SK-N-SH (cell line): ENCODE results near the gene CLN3. TPM values are rescaled to one million over a fixed set of nuclear protein-coding genes. Genes with fewer than 3 reads are reported as not detected.

Source experiments
- CTCF ChIA-PET: fragments of 300-600, 350-600 bp; formaldehyde crosslinking; extraction: SDS; loops from one replicate; lab custom pipeline; 2021; lab: Yijun Ruan, JAX
- POLR2A ChIA-PET: fragments of 350-600 bp; sonication (Branson Sonifier 250); formaldehyde crosslinking; extraction: SDS; loops from one replicate; lab custom pipeline; 2020; ENCODE audit warnings: antibody characterized with exemption, inconsistent platforms; lab: Yijun Ruan, JAX
- DNase-seq: peaks from one replicate; pipeline ENCODE4 v3.0.0; 2012
- H2AFZ ChIP-seq: fragments of 200-600 bp; sonication (generic); 2 replicates; pipeline ENCODE4 v1.8.1; 2016; ENCODE audit warnings: antibody characterized with exemption, mild to moderate bottlenecking, low read depth
- H3F3A ChIP-seq: fragments of 200-600 bp; sonication (generic); replicated peaks from 2 replicates; pipeline ENCODE3; 2016; ENCODE audit warnings: antibody characterized with exemption, mild to moderate bottlenecking; ENCODE audit not compliant: insufficient read depth
- H3K27ac ChIP-seq, 2 experiments: fragments of 200-500 bp in 1 of 2; fragments of 200-600 bp in 1 of 2; sonication (Bioruptor generic) in 1 of 2; sonication (generic), shearing (Covaris generic) in 1 of 2; 2 replicates each; pipeline versions ENCODE4 v1.5.1 to v1.6.1; 2014 to 2016; ENCODE audit warnings: low read depth in 2 of 2, inconsistent platforms in 1 of 2, low read length in 1 of 2, mild to moderate bottlenecking in 1 of 2, mixed read lengths in 1 of 2
- H3K27me3 ChIP-seq: fragments of 200-600 bp; sonication (generic), shearing (Covaris generic); 2 replicates; pipeline ENCODE4 v1.6.1; 2016; ENCODE audit warnings: mixed run types; ENCODE audit not compliant: insufficient read depth
- H3K36me3 ChIP-seq, 2 experiments: fragments of 200-500 bp in 1 of 2; fragments of 200-600 bp in 1 of 2; sonication (Bioruptor generic) in 1 of 2; sonication (generic) in 1 of 2; replicated peaks in 1 of 2; 2 replicates each; pipeline versions ENCODE3 to v1.5.1; 2014 to 2016; ENCODE audit warnings: low read length in 1 of 2, mild to moderate bottlenecking in 1 of 2; ENCODE audit not compliant: insufficient read depth in 2 of 2, control insufficient read depth in 1 of 2
- H3K4me1 ChIP-seq, 2 experiments: fragments of 200-500 bp in 1 of 2; fragments of 200-600 bp in 1 of 2; sonication (Bioruptor generic) in 1 of 2; sonication (generic), shearing (Covaris generic) in 1 of 2; 2 replicates each; pipeline versions ENCODE4 v1.5.1 to v1.6.1; 2014 to 2016; ENCODE audit warnings: low read depth in 1 of 2, low read length in 1 of 2, mixed run types in 1 of 2; ENCODE audit not compliant: insufficient read depth in 2 of 2, control insufficient read depth in 1 of 2
- H3K4me2 ChIP-seq: fragments of 200-600 bp; sonication (generic), shearing (Covaris generic); 2 replicates; pipeline ENCODE4 v1.6.1; 2017; ENCODE audit warnings: mixed run types
- H3K4me3 ChIP-seq, 2 experiments: fragments of 200-500 bp in 1 of 2; fragments of 200-600 bp in 1 of 2; sonication (Bioruptor generic) in 1 of 2; sonication (generic), shearing (Covaris generic) in 1 of 2; 2 replicates each; pipeline versions ENCODE4 v1.5.1 to v1.8.1; 2014 to 2016; ENCODE audit warnings: low read depth in 2 of 2, inconsistent platforms in 1 of 2, low read length in 1 of 2, mild to moderate bottlenecking in 1 of 2, mixed read lengths in 1 of 2, moderate library complexity in 1 of 2
- H3K79me2 ChIP-seq: fragments of 200-600 bp; sonication (generic); 2 replicates; pipeline ENCODE4 v1.8.1; 2017; ENCODE audit warnings: mild to moderate bottlenecking; ENCODE audit not compliant: insufficient read depth
- H3K9ac ChIP-seq: fragments of 200-600 bp; sonication (generic); 2 replicates; pipeline ENCODE4 v1.6.1; 2017; ENCODE audit warnings: mixed run types
- H3K9me2 ChIP-seq: fragments of 200-600 bp; sonication (generic); 2 replicates; pipeline ENCODE4 v1.6.1; 2017; ENCODE audit warnings: mixed run types
- H3K9me3 ChIP-seq: fragments of 200-600 bp; sonication (generic); 2 replicates; pipeline ENCODE4 v1.6.1; 2017; ENCODE audit warnings: mixed run types, mild to moderate bottlenecking, moderate library complexity
- H4K20me1 ChIP-seq: fragments of 200-600 bp; sonication (generic); 2 replicates; pipeline ENCODE4 v1.6.1; 2017; ENCODE audit warnings: mild to moderate bottlenecking, mixed run types; ENCODE audit not compliant: insufficient read depth
- ELF1 ChIP-seq: IDR thresholded peaks from 2 replicates; pipeline ENCODE4 v1.4.0; 2012
- EP300 ChIP-seq, 2 experiments: IDR thresholded peaks; 2 replicates each; pipeline versions ENCODE4 v1.4.0 to v1.6.1; 2012; ENCODE audit warnings: borderline replicate concordance in 1 of 2, low read depth in 1 of 2, low read length in 1 of 2
- EZH2phosphoT487 ChIP-seq: fragments of 200-600 bp; sonication (generic); IDR thresholded peaks from 2 replicates; pipeline ENCODE4 v1.6.1; 2017; ENCODE audit warnings: low read depth, mixed run types, mild to moderate bottlenecking, antibody characterized with exemption, moderate library complexity, borderline replicate concordance
- GABPA ChIP-seq: IDR thresholded peaks from 2 replicates; pipeline ENCODE4 v1.4.0; 2012; ENCODE audit warnings: low read depth, mild to moderate bottlenecking
- GATA2 ChIP-seq: sonication (generic); formaldehyde crosslinking; IDR thresholded peaks from 2 replicates; pipeline ENCODE4 v1.5.0; 2020; ENCODE audit warnings: mild to moderate bottlenecking, missing genetic modification reagents
- JUND ChIP-seq: IDR thresholded peaks from 2 replicates; pipeline ENCODE4 v1.4.0; 2012
- MXI1 ChIP-seq: IDR thresholded peaks from 2 replicates; pipeline ENCODE4 v1.6.1; 2012; ENCODE audit warnings: mild to moderate bottlenecking, low read depth, low read length, improper control_type of control experiment
- RCOR1 ChIP-seq: fragments of 150-350 bp; IDR thresholded peaks from 2 replicates; pipeline ENCODE4 v1.6.1; 2017; ENCODE audit warnings: antibody characterized with exemption, low read length
- REST ChIP-seq: IDR thresholded peaks from 2 replicates; pipeline ENCODE4 v1.6.1; 2012; ENCODE audit warnings: mild to moderate bottlenecking, low read depth, low read length, moderate library complexity
- RFX5 ChIP-seq: IDR thresholded peaks from 2 replicates; pipeline ENCODE4 v1.6.1; 2012; ENCODE audit warnings: mild to moderate bottlenecking, improper control_type of control experiment, low read length
- RXRA ChIP-seq: IDR thresholded peaks from 2 replicates; pipeline ENCODE4 v1.4.0; 2012; ENCODE audit warnings: low read depth, mild to moderate bottlenecking, borderline replicate concordance
- TCF12 ChIP-seq: IDR thresholded peaks from 2 replicates; pipeline ENCODE4 v1.4.0; 2012
- WGBS: methylation state at CpG from one replicate; pipeline ENCODE4 v1.1.6; 2017; ENCODE audit warnings: low lambda C conversion rate; 5-methylcytosine and 5-hydroxymethylcytosine counted together
- polyA plus RNA-seq, 3 experiments: library from polyadenylated mRNA; depleted of rRNA; stranded (reverse); fragments of >200 nt; gene quantifications; 2 replicates each; pipeline ENCODE4 v1.2.3, GENCODE V29; 2012
- TF ChIP-seq, protein P1 (sequence below): fragments of 150-350 bp; IDR thresholded peaks from 2 replicates; pipeline ENCODE4 v1.6.1; 2016; ENCODE audit warnings: mild to moderate bottlenecking, low read depth, low read length
- TF ChIP-seq, protein P2 (sequence below): IDR thresholded peaks from 2 replicates; pipeline ENCODE4 v1.4.0; 2012; ENCODE audit warnings: low read depth, borderline replicate concordance

The CLN3 gene
- polyA plus RNA-seq, 1 of the 3 experiments (the other 2 are of a cell fraction) = 18.5 TPM

DNA sequence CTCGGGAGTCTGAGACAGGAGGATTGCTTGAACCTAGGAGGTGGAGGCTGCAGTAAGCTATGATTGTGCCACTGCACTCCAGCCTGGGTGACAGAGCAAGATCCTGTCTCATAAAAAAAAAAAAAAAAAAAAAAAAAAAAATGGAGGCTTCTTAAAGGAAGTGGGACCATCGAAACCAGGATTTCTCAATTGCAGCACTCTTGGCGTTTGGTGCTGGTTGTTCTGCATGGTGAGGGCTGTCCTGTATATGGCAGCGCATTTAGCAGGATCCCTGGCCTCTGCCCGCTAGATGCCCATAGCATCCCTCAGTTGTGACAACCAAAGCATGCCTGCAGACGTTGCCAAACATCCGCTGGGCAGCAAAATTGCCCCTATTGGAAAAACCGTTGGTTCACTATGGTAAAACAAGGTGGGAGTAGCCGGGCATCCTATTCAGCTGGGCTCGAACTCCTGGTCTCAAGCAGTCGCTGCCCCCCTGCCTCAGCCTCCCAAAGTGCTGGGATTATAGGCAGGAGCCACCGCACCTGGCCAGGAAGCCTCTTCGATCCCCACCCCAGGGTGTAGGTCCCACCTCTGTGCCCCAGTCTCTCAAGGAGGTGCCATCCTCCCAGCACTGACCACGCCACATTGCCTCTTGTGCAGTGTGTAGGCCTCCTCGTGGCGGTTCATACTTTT is 13.2 kb downstream of the CLN3 start:
- no peaks in the 10 kb centered on the region for H4K20me1 ChIP-seq
- CTCF ChIA-PET = no interaction called here

More for the DNA sequence above, 13.2 kb downstream of the CLN3 start:
- H3K4me3 ChIP-seq = no peak overlapping the region
- POLR2A ChIA-PET = no interaction called here
- no peaks in the 10 kb centered on the region for H3F3A ChIP-seq
- WGBS = 99% methylated on average over 11 of the region's 16 CpGs
- H3K27me3 ChIP-seq = no peaks in the 10 kb centered on the region
- DNase-seq = no peak
- H3K9me3 ChIP-seq = no peaks in the 10 kb centered on the region
- H3K79me2 ChIP-seq = no peaks in the 10 kb centered on the region
- no peaks in the 10 kb centered on the region for H3K4me1 ChIP-seq
- no peak overlapping the region for H3K9ac ChIP-seq
- no peak overlapping the region for H2AFZ ChIP-seq
- TF ChIP-seq JUND (no peak), EZH2phosphoT487 (no peak), GATA2 (CRISPR knock-in tag) (no peak), ELF1 (no peak), TCF12 (no peak), EP300 (IDR thresholded peaks at IDR 0.05; ENCODE audit: borderline replicate concordance in 1 of 2, low read depth in 1 of 2, low read length in 1 of 2) (no peak), MXI1 (no peak), REST (no peak), RCOR1 (no peak), GABPA (no peak), RFX5 (no peak), RXRA (no peak)
- TF ChIP-seq, protein P1, sequence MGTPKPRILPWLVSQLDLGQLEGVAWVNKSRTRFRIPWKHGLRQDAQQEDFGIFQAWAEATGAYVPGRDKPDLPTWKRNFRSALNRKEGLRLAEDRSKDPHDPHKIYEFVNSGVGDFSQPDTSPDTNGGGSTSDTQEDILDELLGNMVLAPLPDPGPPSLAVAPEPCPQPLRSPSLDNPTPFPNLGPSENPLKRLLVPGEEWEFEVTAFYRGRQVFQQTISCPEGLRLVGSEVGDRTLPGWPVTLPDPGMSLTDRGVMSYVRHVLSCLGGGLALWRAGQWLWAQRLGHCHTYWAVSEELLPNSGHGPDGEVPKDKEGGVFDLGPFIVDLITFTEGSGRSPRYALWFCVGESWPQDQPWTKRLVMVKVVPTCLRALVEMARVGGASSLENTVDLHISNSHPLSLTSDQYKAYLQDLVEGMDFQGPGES = no peak
- TF ChIP-seq, protein P2, sequence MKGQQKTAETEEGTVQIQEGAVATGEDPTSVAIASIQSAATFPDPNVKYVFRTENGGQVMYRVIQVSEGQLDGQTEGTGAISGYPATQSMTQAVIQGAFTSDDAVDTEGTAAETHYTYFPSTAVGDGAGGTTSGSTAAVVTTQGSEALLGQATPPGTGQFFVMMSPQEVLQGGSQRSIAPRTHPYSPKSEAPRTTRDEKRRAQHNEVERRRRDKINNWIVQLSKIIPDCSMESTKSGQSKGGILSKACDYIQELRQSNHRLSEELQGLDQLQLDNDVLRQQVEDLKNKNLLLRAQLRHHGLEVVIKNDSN = no peak
- no peak overlapping the region for H3K27ac ChIP-seq
- H3K9me2 ChIP-seq = no peaks in the 10 kb centered on the region
- no peak overlapping the region for H3K4me2 ChIP-seq
- peaks cover 5 to 7% of the 10 kb centered on the region in 2 experiments for H3K36me3 ChIP-seq
